Stomach (tissue), 9 donors: ENCODE data around the gene URM1. TPM values are rescaled to one million over a fixed set of nuclear protein-coding genes. Genes with fewer than 3 reads are reported as not detected.

Source experiments
- DNase-seq, 2 donors: peaks; one replicate each; pipeline versions ENCODE4 v3.0.0 to v3.0.0-alpha.2; 2013 to 2019
- H3K27ac ChIP-seq, 5 donors: fragments of 200-600 bp in 4 of 5; sonication (generic) in 4 of 5; one replicate each; pipeline ENCODE4 v1.5.1; 2013 to 2019; ENCODE audit warnings: mild to moderate bottlenecking in 1 of 5, moderate library complexity in 1 of 5
- H3K27me3 ChIP-seq, 3 donors: fragments of 200-600 bp; sonication (generic); one replicate each; pipeline ENCODE4 v1.5.1; 2017 to 2019; ENCODE audit warnings: mixed run types in 1 of 3
- H3K36me3 ChIP-seq, 4 donors: fragments of 200-600 bp; sonication (generic); 1 replicate in 3 of 4; 2 replicates in 1 of 4; pipeline ENCODE4 v1.5.1; 2016 to 2019
- H3K4me1 ChIP-seq, 4 donors: fragments of 200-600 bp; sonication (generic); one replicate each; pipeline ENCODE4 v1.5.1; 2016 to 2019
- H3K4me3 ChIP-seq, 4 donors: fragments of 200-600 bp; sonication (generic) in 3 of 4; one replicate each; pipeline ENCODE4 v1.5.1; 2016 to 2019; ENCODE audit warnings: mild to moderate bottlenecking in 1 of 4
- H3K9me3 ChIP-seq, 4 donors: fragments of 200-600 bp; sonication (generic); one replicate each; pipeline ENCODE4 v1.5.1; 2016 to 2019
- EP300 ChIP-seq: sonication (generic); formaldehyde crosslinking; IDR thresholded peaks from one replicate; pipeline ENCODE4 v1.6.1; 2017; ENCODE audit warnings: antibody characterized with exemption
- POLR2A ChIP-seq, 4 donors: fragments of 450-650 bp; IDR thresholded peaks; one replicate each; pipeline ENCODE4 v1.6.1; 2016; ENCODE audit warnings: antibody characterized with exemption in 4 of 4, control low read depth in 2 of 4, mild to moderate bottlenecking in 1 of 4, moderate library complexity in 1 of 4
- POLR2AphosphoS5 ChIP-seq, 3 donors: sonication (generic); formaldehyde crosslinking; IDR thresholded peaks; one replicate each; pipeline ENCODE4 v1.6.1; 2016; ENCODE audit warnings: antibody characterized with exemption in 3 of 3
- WGBS, 5 donors: extraction: QIAGEN DNeasy Blood & Tissue Kit in 3 of 5; methylation state at CpG; one replicate each; pipeline versions ENCODE4 v1.1.5 to v1.1.7; 2013 to 2018; 5-methylcytosine and 5-hydroxymethylcytosine counted together
- intact Hi-C: fragments of 100-400 bp; cut with DNase I; formaldehyde crosslinking; loops from one replicate; pipeline ENCODE4 v1.15.1; 2023; ENCODE audit warnings: low total_unique reads
- polyA plus RNA-seq, 3 donors: library from polyadenylated mRNA; stranded (reverse); fragments of 200-250 nt; gene quantifications; one replicate each; pipeline ENCODE4 v1.2.3, GENCODE V29; 2013
- total RNA-seq, 5 donors: library from RNA; depleted of rRNA; stranded (reverse); fragments of >200 nt; gene quantifications; one replicate each; pipeline versions ENCODE4 v1.1.0 to v1.2.3, GENCODE V29; 2014 to 2016
- TF ChIP-seq, protein P1 (sequence below), 7 experiments: fragments of 450-650 bp in 4 of 7; fragments of 200-600 bp in 3 of 7; sonication (generic) in 3 of 7; IDR thresholded peaks; one replicate each; pipeline ENCODE4 v1.5.1; 2016 to 2019; ENCODE audit warnings: antibody characterized with exemption in 7 of 7, control low read depth in 2 of 7, mild to moderate bottlenecking in 1 of 7
- donor health status: healthy with polysubstance abuse.
- donor health status: Bipolar disorder and iron deficiency.
- donor health status: healthy.

Gene URM1
- total and polyA plus RNA-seq, 8 donors: 0.58 to 59.3 (median 25.9) TPM

DNA sequence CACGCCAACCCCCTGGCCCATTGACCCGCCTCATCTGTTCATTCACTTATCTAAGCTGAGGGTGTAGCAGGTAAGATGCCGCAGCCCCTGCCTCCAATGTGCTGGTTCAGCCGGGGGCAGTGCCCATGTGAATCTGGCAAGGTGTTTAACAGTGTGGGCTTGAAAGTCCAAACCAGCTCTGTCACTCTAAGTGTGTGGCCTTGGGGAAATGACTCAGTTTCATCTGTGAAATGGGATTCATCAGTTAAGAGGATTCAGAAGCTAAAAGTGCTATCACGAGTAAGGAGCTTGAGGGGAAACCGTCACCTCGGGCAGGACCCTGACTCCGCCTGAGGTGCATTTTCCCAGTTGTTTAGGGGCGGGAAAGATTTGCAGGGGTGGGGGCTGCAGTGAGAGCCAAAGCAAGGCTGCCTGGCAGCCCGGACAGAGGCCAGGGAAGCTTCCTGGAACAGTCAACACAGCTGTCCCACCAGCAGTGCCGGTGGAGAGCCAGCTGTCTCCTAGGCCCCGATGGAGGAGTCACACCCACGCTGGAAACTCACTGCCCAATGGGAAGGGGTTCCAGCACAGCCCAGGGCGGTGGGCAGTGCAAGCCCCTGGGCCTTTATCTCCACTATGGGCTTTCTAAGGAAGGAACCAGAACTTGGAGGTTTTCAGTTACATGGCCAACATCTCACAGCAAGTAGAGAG, 9.7 kb upstream of the URM1 start:
- H3K27me3 ChIP-seq: no peaks in the 10 kb centered on the region
- peak overlapping the region in 4 of 5 donors; percentile 2 to 72 (median 61) for H3K27ac ChIP-seq
- intact Hi-C loops: no loop called here
- no peaks in the 10 kb centered on the region for H3K9me3 ChIP-seq
- H3K4me1 ChIP-seq: peaks cover 21 to 27% (median 24%) of the 10 kb centered on the region in 4 donors
- H3K36me3 ChIP-seq: peaks cover 0 to 38% (median 25%) of the 10 kb centered on the region in 4 donors
- 42 to 52% (median 49%) methylated on average over 12 to 14 of the region's 14 CpGs for WGBS, 5 donors
- H3K4me3 ChIP-seq: peak overlapping the region; percentile 43 to 52 (median 46)
- TF ChIP-seq POLR2A (IDR thresholded peaks at IDR 0.05) (no peak), POLR2AphosphoS5 (IDR thresholded peaks at IDR 0.05) (no peak), EP300 (no peak)
- DNase-seq: peak in 1 of 2 donors; percentile 37

DNA sequence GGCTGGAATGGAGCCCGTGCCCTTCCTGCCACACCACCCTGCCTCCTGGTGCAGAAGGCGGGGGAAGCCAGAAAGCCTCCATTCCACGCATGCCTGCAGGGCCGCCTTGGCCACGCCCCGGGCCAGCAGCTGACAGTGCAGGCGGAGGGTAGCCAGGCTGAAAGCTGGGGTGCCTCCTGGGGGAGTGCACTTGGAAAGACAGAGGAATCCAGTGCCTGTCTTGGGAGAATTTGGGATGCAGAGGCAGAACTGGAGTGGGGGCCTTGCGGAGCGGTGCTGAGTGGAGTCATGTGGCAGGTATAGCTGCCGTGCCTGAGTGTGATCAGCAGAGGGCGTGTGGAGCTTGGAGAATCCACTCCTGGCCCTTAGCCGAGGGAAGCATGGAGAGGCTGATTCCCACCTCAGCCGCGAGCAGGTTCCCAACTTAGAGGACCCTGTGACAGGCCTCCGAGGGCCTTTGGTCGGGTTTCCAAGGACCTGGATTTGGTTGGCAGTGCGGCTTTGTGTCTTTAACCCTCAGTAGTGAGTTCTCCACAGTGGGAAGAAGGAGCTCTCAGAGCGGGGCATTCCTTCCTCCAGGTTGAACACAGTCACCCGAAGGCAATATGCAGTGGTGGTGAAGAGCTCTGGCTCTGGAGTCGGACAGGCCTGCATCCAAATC, 9.1 kb upstream of the URM1 start:
- peak; percentile 88 to 94 for DNase-seq
- Histone ChIP-seq H3K27ac (peak overlapping the region; percentile 2 to 72 (median 55)), H3K4me1 (peaks cover 21 to 27% (median 24%) of the 10 kb centered on the region in 4 donors), H3K4me3 (peak overlapping the region; percentile 43 to 52 (median 46)), H3K27me3 (no peaks in the 10 kb centered on the region), H3K36me3 (peaks cover 0 to 31% (median 19%) of the 10 kb centered on the region in 4 donors), H3K9me3 (no peaks in the 10 kb centered on the region)
- peak in 2 of 3 donors; percentile 23 to 53 for TF ChIP-seq POLR2AphosphoS5 (IDR thresholded peaks at IDR 0.05)
- no peak for TF ChIP-seq POLR2A (IDR thresholded peaks at IDR 0.05)
- TF ChIP-seq, protein P1, sequence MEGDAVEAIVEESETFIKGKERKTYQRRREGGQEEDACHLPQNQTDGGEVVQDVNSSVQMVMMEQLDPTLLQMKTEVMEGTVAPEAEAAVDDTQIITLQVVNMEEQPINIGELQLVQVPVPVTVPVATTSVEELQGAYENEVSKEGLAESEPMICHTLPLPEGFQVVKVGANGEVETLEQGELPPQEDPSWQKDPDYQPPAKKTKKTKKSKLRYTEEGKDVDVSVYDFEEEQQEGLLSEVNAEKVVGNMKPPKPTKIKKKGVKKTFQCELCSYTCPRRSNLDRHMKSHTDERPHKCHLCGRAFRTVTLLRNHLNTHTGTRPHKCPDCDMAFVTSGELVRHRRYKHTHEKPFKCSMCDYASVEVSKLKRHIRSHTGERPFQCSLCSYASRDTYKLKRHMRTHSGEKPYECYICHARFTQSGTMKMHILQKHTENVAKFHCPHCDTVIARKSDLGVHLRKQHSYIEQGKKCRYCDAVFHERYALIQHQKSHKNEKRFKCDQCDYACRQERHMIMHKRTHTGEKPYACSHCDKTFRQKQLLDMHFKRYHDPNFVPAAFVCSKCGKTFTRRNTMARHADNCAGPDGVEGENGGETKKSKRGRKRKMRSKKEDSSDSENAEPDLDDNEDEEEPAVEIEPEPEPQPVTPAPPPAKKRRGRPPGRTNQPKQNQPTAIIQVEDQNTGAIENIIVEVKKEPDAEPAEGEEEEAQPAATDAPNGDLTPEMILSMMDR (IDR thresholded peaks at IDR 0.05): peak in 5 of 7 experiments; percentile 73 to 95 (median 83)
- TF ChIP-seq EP300: no peak
- intact Hi-C loops: no loop called here
- WGBS, 5 donors: 6 to 9% (median 8%) methylated on average over 18 to 20 of the region's 20 CpGs

DNA sequence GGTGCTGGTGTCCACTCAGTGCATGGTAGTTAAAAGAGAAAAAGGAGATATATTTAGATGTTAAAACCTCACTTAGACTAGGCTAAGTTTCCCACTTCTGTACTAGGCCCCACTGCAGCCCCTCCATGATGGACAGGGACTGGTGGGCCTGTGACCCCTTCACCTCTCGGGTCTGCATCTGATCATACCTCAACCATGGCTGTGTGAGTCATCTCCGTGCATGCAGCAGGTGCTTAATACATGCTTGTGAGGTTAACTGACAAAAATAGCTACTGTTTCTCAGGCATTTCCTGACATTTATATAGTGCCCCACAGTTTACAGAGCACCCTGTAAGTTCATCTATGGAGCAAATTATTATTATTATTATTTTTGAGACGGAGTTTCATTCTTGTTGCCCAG, 8.4 kb upstream of the URM1 start:
- intact Hi-C loops: no loop called here
- Histone ChIP-seq H3K27me3 (no peaks in the 10 kb centered on the region), H3K27ac (peak overlapping the region in 1 of 5 donors; percentile 2), H3K4me1 (peaks cover 21 to 27% (median 24%) of the 10 kb centered on the region in 4 donors), H3K36me3 (peaks cover 0 to 24% (median 13%) of the 10 kb centered on the region in 4 donors), H3K9me3 (no peaks in the 10 kb centered on the region), H3K4me3 (no peak overlapping the region)
- TF ChIP-seq POLR2A (IDR thresholded peaks at IDR 0.05): no peak
- TF ChIP-seq, protein P1 (IDR thresholded peaks at IDR 0.05): no peak
- no peak for TF ChIP-seq EP300
- no peak for TF ChIP-seq POLR2AphosphoS5 (IDR thresholded peaks at IDR 0.05)
- WGBS, 5 donors: 66 to 85% (median 83%) methylated on average over 3 of the region's 3 CpGs
- no peak for DNase-seq

DNA sequence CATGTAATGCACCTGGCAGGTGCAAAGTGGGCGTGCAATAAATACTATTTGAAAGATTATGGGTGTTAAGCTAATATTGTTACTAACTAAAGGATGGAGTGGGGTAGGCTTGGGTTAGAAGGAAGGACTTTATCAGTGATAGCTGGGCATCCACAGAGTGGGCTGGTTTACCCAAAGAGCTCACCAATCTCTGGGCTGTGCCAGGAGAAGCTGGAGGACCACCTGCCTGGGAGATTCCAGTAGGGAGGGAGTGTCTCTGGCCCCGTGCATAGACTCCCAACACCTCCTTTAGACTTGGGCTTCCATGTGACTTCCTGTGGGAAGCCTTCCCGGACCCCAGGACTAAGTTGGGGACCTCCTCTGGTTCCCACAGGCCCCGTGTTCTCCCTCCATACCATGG, 5.6 kb upstream of the URM1 start:
- 88 to 98% (median 92%) methylated on average over 4 of the region's 4 CpGs for WGBS, 5 donors
- no peak for DNase-seq
- Histone ChIP-seq H3K4me1 (peaks cover 27 to 35% (median 32%) of the 10 kb centered on the region in 4 donors), H3K36me3 (peaks cover 0 to 2% (median 2%) of the 10 kb centered on the region in 4 donors), H3K27me3 (no peaks in the 10 kb centered on the region), H3K27ac (peak overlapping the region in 1 of 5 donors; percentile 54), H3K9me3 (no peaks in the 10 kb centered on the region), H3K4me3 (peak overlapping the region in 1 of 4 donors; percentile 39)
- TF ChIP-seq, protein P1 (IDR thresholded peaks at IDR 0.05): no peak
- TF ChIP-seq EP300 (no peak), POLR2A (IDR thresholded peaks at IDR 0.05) (no peak), POLR2AphosphoS5 (IDR thresholded peaks at IDR 0.05) (no peak)
- intact Hi-C loops: no loop called here
